ENCODE results near the gene KRT71. TPM values are rescaled to one million over a fixed set of nuclear protein-coding genes. Genes with fewer than 3 reads are reported as not detected.
A peak's percentile ranks its signal among the peaks of the same experiment; 100 is the strongest.

KRT71 gene
- total and polyA plus RNA-seq, 8 donors, result not detected

- 64 to 82% (median 78%) methylated on average over 5 to 6 of the region's 6 CpGs for WGBS, 5 donors
- H3K27ac ChIP-seq, result no peak overlapping the region
Observed at GRCh38 chr12:52524241-52524897, 28.6 kb downstream of the KRT71 start.

GRCh38 chr12:52523824-52524223 is 29.1 kb downstream of the KRT71 start:
- Histone ChIP-seq H3K27ac (no peak overlapping the region), H3K9me3 (no peaks in the 10 kb centered on the region), H3K4me3 (no peak overlapping the region), H3K36me3 (no peaks in the 10 kb centered on the region), H3K27me3 (peaks cover 0 to 28% (median 0%) of the 10 kb centered on the region in 3 donors), H3K4me1 (peaks cover 0 to 9% (median 3%) of the 10 kb centered on the region in 4 donors)
- no peak for DNase-seq
- 87 to 97% (median 92%) methylated on average over 4 of the region's 4 CpGs for WGBS, 5 donors
- intact Hi-C loops (cut with DNase I; ENCODE audit: low total_unique reads), result no loop called here
- TF ChIP-seq POLR2A (IDR thresholded peaks at IDR 0.05), result no peak
- TF ChIP-seq CTCF (IDR thresholded peaks at IDR 0.05), result no peak
- TF ChIP-seq EP300 (IDR thresholded peaks at IDR 0.05), result no peak
- no peak for TF ChIP-seq POLR2AphosphoS5 (IDR thresholded peaks at IDR 0.05)

More at GRCh38 chr12:52524241-52524897, 28.6 kb downstream of the KRT71 start:
- H3K4me1 ChIP-seq, result peaks cover 0 to 9% (median 3%) of the 10 kb centered on the region in 4 donors
- peak in 1 of 2 donors; percentile 24 for DNase-seq
- no peaks in the 10 kb centered on the region for H3K9me3 ChIP-seq
- no peak overlapping the region for H3K4me3 ChIP-seq
- no peak for TF ChIP-seq CTCF (IDR thresholded peaks at IDR 0.05)
- no peak for TF ChIP-seq POLR2AphosphoS5 (IDR thresholded peaks at IDR 0.05)
- no peak for TF ChIP-seq EP300 (IDR thresholded peaks at IDR 0.05)
- no peak for TF ChIP-seq POLR2A (IDR thresholded peaks at IDR 0.05)
- H3K36me3 ChIP-seq, result no peaks in the 10 kb centered on the region
- H3K27me3 ChIP-seq, result peaks cover 0 to 28% (median 0%) of the 10 kb centered on the region in 3 donors
- intact Hi-C loops (cut with DNase I; ENCODE audit: low total_unique reads), result no loop called here

DNA sequence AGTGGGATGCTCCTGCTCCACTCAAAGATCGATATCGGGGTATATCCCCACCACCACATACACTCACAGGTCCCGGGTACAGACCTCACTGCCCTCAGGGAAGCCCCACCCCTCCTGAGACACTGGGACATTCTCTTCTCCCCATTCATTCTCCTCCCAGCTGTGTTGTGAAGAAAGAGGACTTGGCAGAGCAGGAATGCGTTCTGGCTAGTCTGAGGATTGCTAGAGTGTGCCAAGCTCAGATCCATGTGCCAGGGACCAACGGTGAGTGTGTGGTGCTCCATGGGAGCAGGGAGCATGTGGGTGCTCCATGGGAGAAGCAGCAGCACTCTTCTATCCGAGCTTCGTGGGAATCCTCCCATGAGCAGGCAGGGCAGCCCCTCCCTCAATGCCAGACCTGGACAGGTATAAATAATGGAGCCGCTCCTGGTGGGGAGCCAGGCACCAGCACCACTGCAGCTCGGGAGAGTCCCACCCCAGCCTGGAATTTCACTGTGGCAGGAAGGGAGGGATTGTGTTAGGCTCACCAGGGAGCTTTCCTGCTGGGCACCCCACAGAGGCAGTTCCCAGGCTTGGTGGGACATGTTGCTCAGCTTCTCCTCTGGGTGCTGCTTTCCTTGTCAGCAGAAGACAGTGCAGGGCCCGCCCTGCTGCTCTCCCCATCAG is 30.5 kb downstream of the KRT71 start:
- H3K36me3 ChIP-seq, result no peaks in the 10 kb centered on the region
- H3K4me3 ChIP-seq, result no peak overlapping the region
- H3K9me3 ChIP-seq, result no peaks in the 10 kb centered on the region
- intact Hi-C loops (cut with DNase I; ENCODE audit: low total_unique reads), result no loop called here
- H3K27ac ChIP-seq, result no peak overlapping the region
- DNase-seq, result peak in 1 of 2 donors; percentile 37
- TF ChIP-seq CTCF (IDR thresholded peaks at IDR 0.05) (no peak), POLR2A (IDR thresholded peaks at IDR 0.05) (no peak), EP300 (IDR thresholded peaks at IDR 0.05) (no peak), POLR2AphosphoS5 (IDR thresholded peaks at IDR 0.05) (no peak)
- H3K4me1 ChIP-seq, result peaks cover 0 to 9% (median 3%) of the 10 kb centered on the region in 4 donors
- 35 to 57% (median 45%) methylated on average over 6 to 10 of the region's 10 CpGs for WGBS, 5 donors
- H3K27me3 ChIP-seq, result peaks cover 0 to 28% (median 0%) of the 10 kb centered on the region in 3 donors

DNA sequence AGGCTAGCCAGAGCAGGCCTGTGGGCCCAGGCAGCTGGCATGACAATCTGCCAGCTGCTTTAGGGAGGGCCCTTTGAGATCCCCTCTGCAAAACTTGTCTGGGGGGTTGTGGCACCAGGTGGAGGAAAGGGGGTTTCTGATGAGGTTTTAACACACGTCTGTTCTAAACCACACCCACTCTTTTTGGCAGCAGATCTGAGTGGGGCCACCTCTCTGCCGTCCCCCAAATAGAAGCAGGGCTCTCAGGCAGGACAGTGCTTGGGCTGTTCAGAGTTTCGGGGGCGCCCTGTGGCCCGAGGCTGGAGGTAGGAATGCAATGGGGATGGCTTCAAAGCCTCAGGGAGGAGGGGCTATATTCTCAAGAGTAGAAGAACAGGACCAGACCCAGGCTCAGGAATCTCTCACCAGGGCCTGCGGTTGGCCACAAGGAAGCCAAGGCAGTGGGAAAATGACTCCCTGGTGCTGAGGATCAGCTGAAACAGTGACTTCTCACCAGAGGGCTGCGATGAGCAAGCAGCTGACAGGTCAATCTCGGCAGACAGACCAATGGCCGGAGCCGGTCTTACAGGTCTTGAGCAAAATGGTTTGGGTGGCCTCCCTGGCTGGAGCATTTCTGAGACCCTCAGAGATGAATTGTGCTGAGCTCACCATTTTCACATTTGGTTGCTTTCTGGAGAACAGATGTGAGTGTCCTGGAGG is 31.2 kb downstream of the KRT71 start:
- H3K4me3 ChIP-seq, result no peak overlapping the region
- H3K27ac ChIP-seq, result no peak overlapping the region
- WGBS, 5 donors, result 66 to 83% (median 76%) methylated on average over 9 to 10 of the region's 10 CpGs

More for the DNA sequence above, 31.2 kb downstream of the KRT71 start:
- peaks cover 0 to 9% (median 3%) of the 10 kb centered on the region in 4 donors for H3K4me1 ChIP-seq
- intact Hi-C loops (cut with DNase I; ENCODE audit: low total_unique reads), result no loop called here
- no peaks in the 10 kb centered on the region for H3K9me3 ChIP-seq
- peaks cover 0 to 28% (median 0%) of the 10 kb centered on the region in 3 donors for H3K27me3 ChIP-seq
- no peaks in the 10 kb centered on the region for H3K36me3 ChIP-seq
- TF ChIP-seq POLR2A (IDR thresholded peaks at IDR 0.05), result no peak
- no peak for TF ChIP-seq CTCF (IDR thresholded peaks at IDR 0.05)
- no peak for TF ChIP-seq POLR2AphosphoS5 (IDR thresholded peaks at IDR 0.05)
- no peak for TF ChIP-seq EP300 (IDR thresholded peaks at IDR 0.05)
- no peak for DNase-seq
